Heart left ventricle (tissue), 16 donors: Measurements from ENCODE around the gene CFAP58. TPM values are rescaled to one million over a fixed set of nuclear protein-coding genes. Genes with fewer than 3 reads are reported as not detected.
A peak's percentile ranks its signal among the peaks of the same experiment; 100 is the strongest.

Experiments
- ATAC-seq, 4 donors: fragments of 200-7000 bp; cut with Tn5 transposase; one replicate each; pipeline ENCODE4 v1.9.1; 2020 to 2022; ENCODE audit warnings: moderate library complexity in 4 of 4, mild to moderate bottlenecking in 3 of 4, moderate number of reproducible peaks in 1 of 4
- DNase-seq, 5 donors: peaks; one replicate each; pipeline ENCODE4 v3.0.0-alpha.2; 2020
- H3K27ac ChIP-seq, 12 donors: fragments of 200-600 bp; sonication (generic) in 4 of 12; one replicate each; pipeline versions ENCODE4 v1.5.0 to v1.8.0; 2016 to 2022; ENCODE audit warnings: mild to moderate bottlenecking in 2 of 12
- H3K27me3 ChIP-seq, 9 donors: fragments of 200-600 bp; sonication (generic) in 2 of 9; one replicate each; pipeline versions ENCODE4 v1.5.1 to v1.8.0; 2016 to 2022; ENCODE audit warnings: mild to moderate bottlenecking in 3 of 9
- H3K36me3 ChIP-seq, 9 donors: fragments of 200-600 bp; sonication (generic) in 2 of 9; one replicate each; pipeline versions ENCODE4 v1.5.0 to v1.8.0; 2018 to 2022; ENCODE audit warnings: mild to moderate bottlenecking in 2 of 9
- H3K4me1 ChIP-seq, 12 donors: fragments of 200-600 bp; sonication (generic) in 4 of 12; one replicate each; pipeline versions ENCODE4 v1.5.0 to v1.8.0; 2016 to 2022; ENCODE audit warnings: mild to moderate bottlenecking in 3 of 12
- H3K4me3 ChIP-seq, 12 donors: fragments of 200-600 bp; sonication (generic) in 4 of 12; one replicate each; pipeline versions ENCODE4 v1.5.0 to v1.8.0; 2017 to 2022; ENCODE audit warnings: mild to moderate bottlenecking in 9 of 12, moderate library complexity in 4 of 12
- H3K9me3 ChIP-seq, 12 donors: fragments of 200-600 bp; sonication (generic) in 4 of 12; one replicate each; pipeline versions ENCODE4 v1.5.0 to v1.8.0; 2016 to 2022; ENCODE audit warnings: mild to moderate bottlenecking in 1 of 12
- POLR2A ChIP-seq, 2 donors: fragments of 450-650 bp; IDR thresholded peaks; one replicate each; pipeline ENCODE4 v1.6.1; 2017; ENCODE audit warnings: antibody characterized with exemption in 2 of 2, mild to moderate bottlenecking in 2 of 2, moderate library complexity in 2 of 2
- WGBS, 4 donors: extraction: QIAGEN DNeasy Blood & Tissue Kit in 2 of 4; methylation state at CpG; one replicate each; pipeline versions ENCODE4 v1.1.5 to v1.1.7; 2013 to 2018; 5-methylcytosine and 5-hydroxymethylcytosine counted together
- intact Hi-C, 10 donors: fragments of 100-400 bp; cut with DNase I; formaldehyde crosslinking; loops; one replicate each; pipeline versions ENCODE4 v1.11.1 to v1.14.2; 2022
- polyA plus RNA-seq, 2 donors: library from polyadenylated mRNA; stranded (reverse); fragments of 200-250 nt; gene quantifications; one replicate each; pipeline ENCODE4 v1.2.3, GENCODE V29; 2013
- total RNA-seq, 9 donors: library from RNA; depleted of rRNA in 2 of 9; stranded (reverse); fragments of >200 nt in 2 of 9; fragmentation: NEBNext Ultra II Directional in 3 of 9; extraction: Animal tissue kit (Norgen Biotek cat#: 25700) in 3 of 9; gene quantifications; one replicate each; pipeline versions ENCODE4 v1.1.0 to v1.2.4, GENCODE V29; 2016 to 2023
- TF ChIP-seq, protein P1 (sequence below), 12 donors: fragments of 200-600 bp; sonication (generic) in 4 of 12; IDR thresholded peaks; one replicate each; pipeline versions ENCODE4 v1.5.0 to v1.8.0; 2018 to 2022; ENCODE audit warnings: antibody characterized with exemption in 12 of 12, mild to moderate bottlenecking in 5 of 12
- donor health status: ischemic (EF 13 %, LVEDD 7.1; RV severe dilation, severe dysfunction).
- donor health status: healthy with polysubstance abuse.
- donor health status: DM: no; HTN: yes; CAD: no.
- donor health status: DM: no; HTN: no; CAD: no.
- donor health status: ischemic (EF 25% LVEDD 6.9; RV normal size, moderate dysfunction).
- donor health status: ischemic (EF 25% LVEDD 5.7; RV mildly dilated, moderate dysfunction).
- donor health status: healthy.
- donor health status: DM: yes; HTN: yes; CAD: no.
- donor health status: ischemic (EF 35%, LVEDD 5.7; RV mildly dilated, moderate dysfunction).
- donor health status: nonischemic (EF 11% LVEDD 7.7; RV severe dilation, severe dysfunction).
- donor health status: DM: yes; HTN: yes; CAD: no.
- donor health status: PGD.
- donor health status: ischemic (EF 29% LVEDD 5.4; RV normal size, mild dysfunction).
- donor health status: nonischemic (EF 23%, LVEDD 6.1; RV moderate dilation, normal function).

Gene CFAP58
- total and polyA plus RNA-seq, 11 donors = 0.62 to 4.9 (median 3.1) TPM

DNA sequence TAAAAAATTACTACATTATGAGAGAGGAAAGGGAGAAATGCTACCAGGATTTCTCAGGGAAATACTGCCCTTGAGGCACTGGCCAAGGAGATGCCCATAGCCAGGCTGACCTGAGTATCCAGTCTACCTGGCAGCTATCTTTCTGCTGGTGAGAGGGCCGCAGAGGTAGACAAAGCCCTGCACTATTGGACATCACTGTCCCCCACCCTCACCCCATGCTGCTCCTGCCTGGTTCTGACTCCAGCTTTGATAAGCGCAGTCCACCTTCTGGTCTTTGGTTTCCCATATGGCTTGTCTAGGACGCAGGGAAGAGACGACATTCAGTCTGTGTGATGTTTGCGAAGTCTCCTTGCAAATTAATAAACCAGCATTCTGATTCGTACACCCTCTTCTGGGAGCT, 19.1 kb upstream of the CFAP58 start:
- Histone ChIP-seq H3K36me3 (peaks cover 0 to 12% (median 0%) of the 10 kb centered on the region in 9 donors), H3K27me3 (no peaks in the 10 kb centered on the region), H3K9me3 (no peaks in the 10 kb centered on the region), H3K4me1 (peaks cover 28 to 80% (median 68%) of the 10 kb centered on the region in 12 donors), H3K4me3 (peak overlapping the region in 2 of 12 donors; percentile 4 to 97), H3K27ac (peak overlapping the region; percentile 45 to 100 (median 99))
- no peak for ATAC-seq
- no peak for DNase-seq
- intact Hi-C loops = no loop called here
- TF ChIP-seq, protein P1, sequence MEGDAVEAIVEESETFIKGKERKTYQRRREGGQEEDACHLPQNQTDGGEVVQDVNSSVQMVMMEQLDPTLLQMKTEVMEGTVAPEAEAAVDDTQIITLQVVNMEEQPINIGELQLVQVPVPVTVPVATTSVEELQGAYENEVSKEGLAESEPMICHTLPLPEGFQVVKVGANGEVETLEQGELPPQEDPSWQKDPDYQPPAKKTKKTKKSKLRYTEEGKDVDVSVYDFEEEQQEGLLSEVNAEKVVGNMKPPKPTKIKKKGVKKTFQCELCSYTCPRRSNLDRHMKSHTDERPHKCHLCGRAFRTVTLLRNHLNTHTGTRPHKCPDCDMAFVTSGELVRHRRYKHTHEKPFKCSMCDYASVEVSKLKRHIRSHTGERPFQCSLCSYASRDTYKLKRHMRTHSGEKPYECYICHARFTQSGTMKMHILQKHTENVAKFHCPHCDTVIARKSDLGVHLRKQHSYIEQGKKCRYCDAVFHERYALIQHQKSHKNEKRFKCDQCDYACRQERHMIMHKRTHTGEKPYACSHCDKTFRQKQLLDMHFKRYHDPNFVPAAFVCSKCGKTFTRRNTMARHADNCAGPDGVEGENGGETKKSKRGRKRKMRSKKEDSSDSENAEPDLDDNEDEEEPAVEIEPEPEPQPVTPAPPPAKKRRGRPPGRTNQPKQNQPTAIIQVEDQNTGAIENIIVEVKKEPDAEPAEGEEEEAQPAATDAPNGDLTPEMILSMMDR (IDR thresholded peaks at IDR 0.05) = no peak
- no peak for TF ChIP-seq POLR2A (IDR thresholded peaks at IDR 0.05)
- WGBS, 4 donors = 82 to 90% (median 86%) methylated on average over 6 of the region's 6 CpGs

DNA sequence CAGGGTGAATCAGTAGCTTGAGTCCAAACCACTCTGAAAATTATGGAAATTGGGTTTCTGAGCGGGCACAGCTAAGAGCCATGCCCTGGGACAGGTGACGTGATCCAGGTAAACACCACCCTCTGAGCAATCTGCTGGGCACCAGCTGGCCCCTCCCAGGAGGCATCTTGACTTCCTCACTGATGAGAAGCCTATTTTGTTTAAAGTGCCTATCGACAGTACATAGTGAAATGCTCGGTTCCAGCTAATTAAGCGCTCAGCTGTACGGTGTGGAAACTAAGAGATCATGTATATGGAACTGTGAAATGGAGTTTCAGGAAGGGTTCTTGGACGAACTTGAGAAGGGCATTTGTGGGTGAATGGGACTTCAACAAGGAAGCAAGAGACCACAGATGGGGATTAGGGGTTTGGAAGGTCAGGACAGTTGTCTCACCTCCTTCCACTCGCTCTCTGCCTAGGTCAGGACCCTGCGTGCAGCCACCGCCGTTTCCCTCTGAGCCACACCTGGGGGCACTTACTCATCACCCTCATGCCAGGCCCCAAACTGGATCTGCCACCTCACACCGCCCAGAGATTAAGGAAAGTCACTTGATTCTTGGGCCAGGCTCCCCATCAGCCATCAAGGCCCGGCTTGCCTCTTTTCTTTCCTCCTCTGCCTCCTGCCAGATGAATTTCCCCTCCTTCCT, 18.5 kb upstream of the CFAP58 start:
- Histone ChIP-seq H3K4me1 (peaks cover 24 to 80% (median 67%) of the 10 kb centered on the region in 12 donors), H3K9me3 (no peaks in the 10 kb centered on the region), H3K27ac (peak overlapping the region; percentile 45 to 100 (median 99)), H3K27me3 (no peaks in the 10 kb centered on the region), H3K4me3 (peak overlapping the region in 5 of 12 donors; percentile 79 to 98 (median 90)), H3K36me3 (peaks cover 0 to 12% (median 0%) of the 10 kb centered on the region in 9 donors)
- peak in 2 of 5 donors; percentile 5 to 16 for DNase-seq
- no peak for ATAC-seq
- 58 to 70% (median 69%) methylated on average over 12 to 13 of the region's 13 CpGs for WGBS, 4 donors
- intact Hi-C loops = loop anchor here in 2 of 10 donors (5.0 kb wide), 1 partner anchor 33 kb away; no protein-coding TSS in a partner anchor
- TF ChIP-seq POLR2A (IDR thresholded peaks at IDR 0.05) = no peak

DNA sequence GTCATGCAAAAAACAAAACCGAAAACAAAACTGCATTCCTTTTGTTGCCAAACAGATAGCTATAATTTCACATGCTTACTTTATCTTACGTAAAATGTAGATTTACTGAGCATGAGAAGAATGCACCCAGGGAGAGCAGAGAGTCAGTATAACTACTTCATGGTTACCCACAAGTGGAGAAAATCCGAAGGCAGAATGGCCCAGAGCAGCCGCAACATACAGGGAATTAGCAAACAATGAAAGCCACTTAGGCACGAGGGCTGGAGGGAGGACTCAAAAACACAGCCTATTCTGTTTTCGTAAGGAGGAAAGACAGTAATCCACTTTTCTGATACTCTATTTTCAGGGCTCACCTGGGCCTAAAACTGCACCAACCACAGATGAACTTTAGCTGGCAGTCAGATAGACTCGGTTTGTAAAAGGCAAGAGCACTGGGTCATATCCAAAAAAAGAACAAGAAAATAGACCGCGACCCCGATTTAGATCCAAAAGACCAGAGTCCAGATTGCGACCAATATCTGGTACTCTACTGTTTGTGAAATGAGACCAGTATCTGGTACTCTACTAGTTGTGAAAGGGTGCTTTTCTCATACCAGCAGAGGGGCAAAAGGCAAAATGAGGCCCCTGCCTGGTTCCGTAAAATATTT, 16.7 kb upstream of the CFAP58 start:
- no peak for ATAC-seq
- Histone ChIP-seq H3K36me3 (peaks cover 0 to 12% (median 0%) of the 10 kb centered on the region in 9 donors), H3K27me3 (no peaks in the 10 kb centered on the region), H3K4me3 (peak overlapping the region; percentile 70 to 99 (median 89)), H3K9me3 (no peaks in the 10 kb centered on the region), H3K27ac (peak overlapping the region; percentile 96 to 100 (median 99)), H3K4me1 (peaks cover 16 to 68% (median 57%) of the 10 kb centered on the region in 12 donors)
- TF ChIP-seq POLR2A (IDR thresholded peaks at IDR 0.05) = no peak
- TF ChIP-seq, protein P1 (IDR thresholded peaks at IDR 0.05) = no peak
- peak in 1 of 5 donors; percentile 14 for DNase-seq
- intact Hi-C loops = loop anchor here in 2 of 10 donors (5.0 kb wide), 1 partner anchor 35 kb away; no protein-coding TSS in a partner anchor
- WGBS, 4 donors = 1 to 4% (median 2%) methylated on average over 12 of the region's 12 CpGs

DNA sequence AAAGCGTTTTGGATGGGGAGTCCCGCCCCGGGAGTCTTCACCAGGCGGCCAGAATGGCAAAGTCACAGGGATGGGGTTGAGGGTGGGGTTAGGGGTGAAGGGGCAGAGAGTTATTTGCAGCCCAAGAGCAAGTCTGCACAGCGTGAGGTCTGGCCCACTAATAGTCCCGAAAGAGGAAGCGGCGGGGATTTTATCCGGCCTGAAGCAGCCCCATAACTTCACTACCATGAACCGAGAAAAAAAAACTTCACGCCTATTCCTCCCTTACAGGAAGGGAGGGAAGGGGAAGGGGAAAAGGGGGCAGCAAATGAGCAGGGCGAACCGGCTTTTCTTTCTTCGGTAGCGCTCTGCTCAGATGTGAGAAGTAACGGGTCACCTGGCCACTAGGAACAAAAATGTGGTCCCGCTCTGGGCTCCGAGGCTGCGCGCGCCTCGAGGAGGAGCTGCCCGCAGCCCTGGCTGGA, 16.1 kb upstream of the CFAP58 start:
- Histone ChIP-seq H3K9me3 (no peaks in the 10 kb centered on the region), H3K4me1 (peaks cover 12 to 62% (median 52%) of the 10 kb centered on the region in 12 donors), H3K27me3 (no peaks in the 10 kb centered on the region), H3K4me3 (peak overlapping the region; percentile 70 to 99 (median 89)), H3K36me3 (peaks cover 0 to 12% (median 0%) of the 10 kb centered on the region in 9 donors), H3K27ac (peak overlapping the region; percentile 96 to 100 (median 99))
- TF ChIP-seq, protein P1 (IDR thresholded peaks at IDR 0.05) = no peak
- no peak for TF ChIP-seq POLR2A (IDR thresholded peaks at IDR 0.05)
- intact Hi-C loops = loop anchor here in 2 of 10 donors (5.0 kb wide), 1 partner anchor 35 kb away; no protein-coding TSS in a partner anchor
- ATAC-seq (peak in 3 of 4 donors; percentile 10 to 31 (median 14)), DNase-seq (peak in 2 of 5 donors; percentile 58 to 63)
- WGBS, 4 donors = 0% methylated on average over 23 of the region's 23 CpGs
